Measurements from ENCODE around the gene TOM1L2. TPM values are rescaled to one million over a fixed set of nuclear protein-coding genes. Genes with fewer than 3 reads are reported as not detected.

The TOM1L2 gene
- total and polyA plus RNA-seq, 8 donors, result 13.3 to 154 (median 41.1) TPM

GRCh38 chr17:17840751-17841591, 131.2 kb downstream of the TOM1L2 start:
- Histone ChIP-seq H3K27me3 (no peaks in the 10 kb centered on the region), H3K4me1 (peaks cover 41 to 61% (median 55%) of the 10 kb centered on the region in 4 donors), H3K4me3 (peak overlapping the region; percentile 42 to 51 (median 48)), H3K27ac (peak overlapping the region; percentile 98 to 100 (median 99)), H3K9me3 (no peaks in the 10 kb centered on the region), H3K36me3 (peaks cover 0 to 6% (median 5%) of the 10 kb centered on the region in 4 donors)
- TF ChIP-seq CTCF (IDR thresholded peaks at IDR 0.05), result no peak
- no peak for TF ChIP-seq EP300 (IDR thresholded peaks at IDR 0.05)
- TF ChIP-seq POLR2AphosphoS5 (IDR thresholded peaks at IDR 0.05), result no peak
- TF ChIP-seq POLR2A (IDR thresholded peaks at IDR 0.05), result no peak
- peak in 1 of 2 donors; percentile 74 for DNase-seq
- WGBS, 5 donors, result 48 to 63% (median 52%) methylated on average over 5 to 7 of the region's 7 CpGs
- intact Hi-C loops (cut with DNase I; ENCODE audit: low total_unique reads), result no loop called here

- 1 to 9% (median 2%) methylated on average over 36 to 71 of the region's 71 CpGs for WGBS, 5 donors
- H3K4me1 ChIP-seq, result peaks cover 50 to 69% (median 63%) of the 10 kb centered on the region in 4 donors
Observed at GRCh38 chr17:17839791-17840707, 132.2 kb downstream of the TOM1L2 start.

GRCh38 chr17:17837966-17838962, 133.9 kb downstream of the TOM1L2 start:
- peaks cover 0 to 4% (median 0%) of the 10 kb centered on the region in 4 donors for H3K36me3 ChIP-seq
- intact Hi-C loops (cut with DNase I; ENCODE audit: low total_unique reads), result no loop called here
- TF ChIP-seq EP300 (IDR thresholded peaks at IDR 0.05), result no peak
- no peak for TF ChIP-seq POLR2A (IDR thresholded peaks at IDR 0.05)
- TF ChIP-seq POLR2AphosphoS5 (IDR thresholded peaks at IDR 0.05), result peak in 2 of 3 donors; percentile 14 to 73
- no peak for TF ChIP-seq CTCF (IDR thresholded peaks at IDR 0.05)
- no peak overlapping the region for H3K4me3 ChIP-seq
- H3K9me3 ChIP-seq, result no peaks in the 10 kb centered on the region
- H3K27me3 ChIP-seq, result no peaks in the 10 kb centered on the region
- H3K4me1 ChIP-seq, result peaks cover 61 to 85% (median 76%) of the 10 kb centered on the region in 4 donors
- peak overlapping the region; percentile 98 to 100 (median 99) for H3K27ac ChIP-seq
- DNase-seq, result peak in 1 of 2 donors; percentile 87
- WGBS, 5 donors, result 44 to 80% (median 61%) methylated on average over 6 to 11 of the region's 11 CpGs

More at GRCh38 chr17:17839791-17840707, 132.2 kb downstream of the TOM1L2 start:
- H3K27me3 ChIP-seq, result no peaks in the 10 kb centered on the region
- H3K36me3 ChIP-seq, result peaks cover 0 to under 1% (median 0%) of the 10 kb centered on the region in 4 donors
- intact Hi-C loops (cut with DNase I; ENCODE audit: low total_unique reads), result no loop called here
- DNase-seq, result peak; percentile 96 to 97
- no peaks in the 10 kb centered on the region for H3K9me3 ChIP-seq
- H3K4me3 ChIP-seq, result peak overlapping the region; percentile 42 to 51 (median 48)
- TF ChIP-seq POLR2A (IDR thresholded peaks at IDR 0.05) (peak in 1 of 4 donors; percentile 23), POLR2AphosphoS5 (IDR thresholded peaks at IDR 0.05) (peak; percentile 72 to 86 (median 83)), EP300 (IDR thresholded peaks at IDR 0.05) (no peak)
- H3K27ac ChIP-seq, result peak overlapping the region; percentile 98 to 100 (median 99)

- WGBS, 5 donors, result 33 to 57% (median 40%) methylated on average over 3 of the region's 3 CpGs
- peak overlapping the region; percentile 98 to 100 (median 99) for H3K27ac ChIP-seq
- no peaks in the 10 kb centered on the region for H3K27me3 ChIP-seq
- DNase-seq, result peak in 1 of 2 donors; percentile 75
- peak overlapping the region; percentile 64 to 85 (median 66) for H3K4me3 ChIP-seq
- TF ChIP-seq POLR2AphosphoS5 (IDR thresholded peaks at IDR 0.05), result peak in 1 of 3 donors; percentile 16
- no peak for TF ChIP-seq EP300 (IDR thresholded peaks at IDR 0.05)
- TF ChIP-seq POLR2A (IDR thresholded peaks at IDR 0.05), result no peak
- peaks cover 62 to 89% (median 77%) of the 10 kb centered on the region in 4 donors for H3K4me1 ChIP-seq
- peaks cover 0 to 4% (median 0%) of the 10 kb centered on the region in 4 donors for H3K36me3 ChIP-seq
- no peaks in the 10 kb centered on the region for H3K9me3 ChIP-seq
- intact Hi-C loops (cut with DNase I; ENCODE audit: low total_unique reads), result no loop called here
Observed at GRCh38 chr17:17837380-17837821, 134.8 kb downstream of the TOM1L2 start.

All from stomach (tissue), 9 donors.